K562 (cell line): ENCODE data around the gene TMEFF1. TPM values are rescaled to one million over a fixed set of nuclear protein-coding genes. Genes with fewer than 3 reads are reported as not detected.

Source experiments
- ADNP ChIP-seq: fragments of 200-800 bp; sonication (Bioruptor generic); IDR thresholded peaks from 2 replicates; pipeline ENCODE4 v1.6.1; 2016; ENCODE audit warnings: missing genetic modification characterization, missing compliant biosample characterization
- DPF2 ChIP-seq: fragments of 450-650 bp; IDR thresholded peaks from 2 replicates; pipeline ENCODE4 v1.6.1; 2016
- KLF16 ChIP-seq: IDR thresholded peaks from 2 replicates; pipeline ENCODE4 v1.6.1; 2016; ENCODE audit warnings: antibody characterized with exemption
- MCM7 ChIP-seq, 2 experiments: fragments of 450-650 bp; IDR thresholded peaks; 2 replicates each; pipeline ENCODE4 v1.6.1; 2016 to 2018
- MEIS2 ChIP-seq: fragments of 450-650 bp; IDR thresholded peaks from 2 replicates; pipeline ENCODE4 v1.6.1; 2014; ENCODE audit warnings: mild to moderate bottlenecking; ENCODE audit not compliant: partially characterized antibody
- POLR2G ChIP-seq: fragments of 200-400 bp; formaldehyde crosslinking; IDR thresholded peaks from 2 replicates; pipeline ENCODE4 v1.6.1; 2017; ENCODE audit warnings: low read depth, mild to moderate bottlenecking, antibody characterized with exemption, low read length, moderate library complexity
- RAD21 ChIP-seq, 2 experiments: fragments of 250-450 bp in 1 of 2; fragments of 450-650 bp in 1 of 2; sonication (Bioruptor Pico) in 1 of 2; formaldehyde crosslinking in 1 of 2; IDR thresholded peaks in 1 of 2; conservative IDR thresholded peaks in 1 of 2; 2 replicates each; pipeline versions ENCODE4 v1.4.0 to v1.8.0; 2020 to 2022; ENCODE audit warnings: mild to moderate bottlenecking in 2 of 2, moderate library complexity in 1 of 2
- RBM17 ChIP-seq: fragments of 200-400 bp; formaldehyde crosslinking; IDR thresholded peaks from 2 replicates; pipeline ENCODE4 v1.6.1; 2017; ENCODE audit warnings: low read depth, mild to moderate bottlenecking, low read length, borderline replicate concordance
- SMC3 ChIP-seq: conservative IDR thresholded peaks from 2 replicates; pipeline ENCODE4 v1.6.1; 2011; ENCODE audit warnings: low read depth, low read length, improper control_type of control experiment; ENCODE audit not compliant: insufficient read depth
- TAF9B ChIP-seq: fragments of 450-650 bp; IDR thresholded peaks from 2 replicates; pipeline ENCODE4 v1.6.1; 2018; ENCODE audit warnings: mild to moderate bottlenecking; ENCODE audit not compliant: partially characterized antibody
- TEAD1 ChIP-seq, 2 experiments: fragments of 450-650 bp in 1 of 2; sonication (generic) in 1 of 2; formaldehyde crosslinking; IDR thresholded peaks; 2 replicates each; pipeline versions ENCODE4 v1.4.0 to v1.8.0; 2020 to 2022; ENCODE audit warnings: mild to moderate bottlenecking in 2 of 2, missing genetic modification reagents in 1 of 2
- TEAD2 ChIP-seq: fragments of 450-650 bp; IDR thresholded peaks from 2 replicates; pipeline ENCODE4 v1.6.1; 2016; ENCODE audit warnings: missing genetic modification characterization, control low read depth, missing compliant biosample characterization
- TEAD4 ChIP-seq, 2 experiments: sonication (generic) in 1 of 2; formaldehyde crosslinking in 1 of 2; IDR thresholded peaks; 2 replicates each; pipeline versions ENCODE4 v1.6.1 to v1.8.0; 2012 to 2022; ENCODE audit warnings: borderline replicate concordance in 1 of 2, inconsistent platforms in 1 of 2, low read length in 1 of 2, mild to moderate bottlenecking in 1 of 2, missing genetic modification reagents in 1 of 2
- ZNF197 ChIP-seq: fragments of 200-800 bp; sonication (Bioruptor generic); IDR thresholded peaks from 2 replicates; pipeline ENCODE4 v1.6.1; 2016; ENCODE audit warnings: low read depth, missing genetic modification characterization, missing compliant biosample characterization
- polyA plus RNA-seq, 8 experiments: library from polyadenylated mRNA; depleted of rRNA in 4 of 8; stranded (reverse) in 5 of 8; unstranded in 3 of 8; fragments of >200 nt; fragmentation: Nextera tagmentation in 2 of 8; fragmentation: Illumina TruSeq in 1 of 8; extraction: Ambion mirVana in 2 of 8; extraction: Trizol in 1 of 8; gene quantifications; 2 replicates each; pipeline versions ENCODE4 v1.2.1 to v1.2.3, GENCODE V29; 2011 to 2014; ENCODE audit warnings: inconsistent platforms in 1 of 8, missing spikeins in 1 of 8
- total RNA-seq, 7 experiments: library from RNA; depleted of rRNA in 6 of 7; stranded (reverse); fragments of >200 nt in 6 of 7; fragmentation: Illumina TruSeq in 2 of 7; extraction: Trizol in 2 of 7; gene quantifications; 2 replicates each; pipeline versions ENCODE4 v1.2.1 to v1.2.3, GENCODE V29; 2011 to 2021; ENCODE audit warnings: low replicate concordance in 1 of 7
- TF ChIP-seq, protein P1 (sequence below), 2 experiments: IDR thresholded peaks in 1 of 2; conservative IDR thresholded peaks in 1 of 2; 2 replicates each; pipeline ENCODE4 v1.6.1; 2016; ENCODE audit warnings: low read depth in 2 of 2, mild to moderate bottlenecking in 1 of 2, missing compliant biosample characterization in 1 of 2, missing genetic modification characterization in 1 of 2, moderate library complexity in 1 of 2
- TF ChIP-seq, protein P2 (sequence below): fragments of 450-650 bp; IDR thresholded peaks from 2 replicates; pipeline ENCODE4 v1.6.1; 2016
- TF ChIP-seq, protein P3 (sequence below), 3 experiments: IDR thresholded peaks in 2 of 3; conservative IDR thresholded peaks in 1 of 3; 2 replicates each; pipeline ENCODE4 v1.5.1; 2011 to 2012; ENCODE audit warnings: low read length in 3 of 3, mild to moderate bottlenecking in 3 of 3, control low read depth in 2 of 3, improper control_type of control experiment in 1 of 3, inconsistent platforms in 1 of 3, low read depth in 1 of 3, mixed read lengths in 1 of 3, moderate library complexity in 1 of 3; ENCODE audit not compliant: insufficient read depth in 2 of 3
- TF ChIP-seq, protein P4 (sequence below): fragments of 450-650 bp; formaldehyde crosslinking; IDR thresholded peaks from 2 replicates; pipeline ENCODE4 v1.4.0; 2020; ENCODE audit warnings: mild to moderate bottlenecking, mixed read lengths

Gene TMEFF1
- total and polyA plus RNA-seq, 9 of the 15 experiments (the other 6 are each of a cell fraction or from before 2014, with no cell fraction given) = 0.07 to 1.1 (median 0.28) TPM; not detected in 2

DNA sequence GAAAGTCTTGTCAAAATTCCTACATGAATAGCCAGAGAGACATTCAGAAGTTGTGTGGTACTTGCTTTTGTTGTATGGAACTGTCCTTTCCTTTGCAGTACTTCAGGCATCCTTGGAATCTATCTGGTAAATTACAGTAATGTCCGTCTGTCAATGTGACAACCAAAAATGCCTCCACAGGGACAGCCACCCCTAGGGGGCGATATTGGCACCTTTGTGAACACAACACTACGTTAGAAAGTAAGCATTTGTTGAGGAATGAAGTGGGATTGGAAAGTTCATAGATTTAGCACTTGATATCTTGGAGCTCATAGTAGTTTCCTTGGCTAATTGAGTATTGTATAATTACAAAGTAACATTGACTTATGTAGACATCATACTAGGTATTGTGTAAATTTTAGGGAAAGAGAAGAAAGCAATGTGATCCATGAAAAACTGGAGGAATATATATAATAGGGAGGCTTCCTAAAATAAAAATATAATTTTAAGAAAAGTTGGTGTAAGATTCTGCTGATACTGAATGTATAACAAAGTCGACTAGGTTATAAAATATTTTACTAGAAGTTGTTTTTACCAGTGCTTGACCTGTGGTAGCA, 32.7 kb downstream of the TMEFF1 start (continued):
- TF ChIP-seq, protein P1, sequence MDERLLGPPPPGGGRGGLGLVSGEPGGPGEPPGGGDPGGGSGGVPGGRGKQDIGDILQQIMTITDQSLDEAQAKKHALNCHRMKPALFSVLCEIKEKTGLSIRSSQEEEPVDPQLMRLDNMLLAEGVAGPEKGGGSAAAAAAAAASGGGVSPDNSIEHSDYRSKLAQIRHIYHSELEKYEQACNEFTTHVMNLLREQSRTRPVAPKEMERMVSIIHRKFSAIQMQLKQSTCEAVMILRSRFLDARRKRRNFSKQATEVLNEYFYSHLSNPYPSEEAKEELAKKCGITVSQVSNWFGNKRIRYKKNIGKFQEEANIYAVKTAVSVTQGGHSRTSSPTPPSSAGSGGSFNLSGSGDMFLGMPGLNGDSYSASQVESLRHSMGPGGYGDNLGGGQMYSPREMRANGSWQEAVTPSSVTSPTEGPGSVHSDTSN (CRISPR knock-in tag; IDR thresholded peaks at IDR 0.05; ENCODE audit: low read depth) = no peak
- TF ChIP-seq, protein P1 (tag; conservative IDR thresholded peaks at IDR 0.05; ENCODE audit: low read depth) = peak; percentile 62
- TF ChIP-seq MEIS2 = peak; percentile 75
- TF ChIP-seq MCM7 (IDR thresholded peaks at IDR 0.05) = no peak
- 0 out of 2 replicates have a peak, but pooled peaks have one; percentile 26 for TF ChIP-seq TEAD2 (tag)
- no peak for TF ChIP-seq POLR2G
- TF ChIP-seq, protein P2, sequence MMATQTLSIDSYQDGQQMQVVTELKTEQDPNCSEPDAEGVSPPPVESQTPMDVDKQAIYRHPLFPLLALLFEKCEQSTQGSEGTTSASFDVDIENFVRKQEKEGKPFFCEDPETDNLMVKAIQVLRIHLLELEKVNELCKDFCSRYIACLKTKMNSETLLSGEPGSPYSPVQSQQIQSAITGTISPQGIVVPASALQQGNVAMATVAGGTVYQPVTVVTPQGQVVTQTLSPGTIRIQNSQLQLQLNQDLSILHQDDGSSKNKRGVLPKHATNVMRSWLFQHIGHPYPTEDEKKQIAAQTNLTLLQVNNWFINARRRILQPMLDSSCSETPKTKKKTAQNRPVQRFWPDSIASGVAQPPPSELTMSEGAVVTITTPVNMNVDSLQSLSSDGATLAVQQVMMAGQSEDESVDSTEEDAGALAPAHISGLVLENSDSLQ = peak; percentile 73
- TF ChIP-seq ZNF197 (CRISPR knock-in tag) = peak; percentile 51; the same call in 1 of the 2 replicates
- TF ChIP-seq RBM17 = no peak
- TF ChIP-seq DPF2 = no peak
- TF ChIP-seq, protein P3, sequence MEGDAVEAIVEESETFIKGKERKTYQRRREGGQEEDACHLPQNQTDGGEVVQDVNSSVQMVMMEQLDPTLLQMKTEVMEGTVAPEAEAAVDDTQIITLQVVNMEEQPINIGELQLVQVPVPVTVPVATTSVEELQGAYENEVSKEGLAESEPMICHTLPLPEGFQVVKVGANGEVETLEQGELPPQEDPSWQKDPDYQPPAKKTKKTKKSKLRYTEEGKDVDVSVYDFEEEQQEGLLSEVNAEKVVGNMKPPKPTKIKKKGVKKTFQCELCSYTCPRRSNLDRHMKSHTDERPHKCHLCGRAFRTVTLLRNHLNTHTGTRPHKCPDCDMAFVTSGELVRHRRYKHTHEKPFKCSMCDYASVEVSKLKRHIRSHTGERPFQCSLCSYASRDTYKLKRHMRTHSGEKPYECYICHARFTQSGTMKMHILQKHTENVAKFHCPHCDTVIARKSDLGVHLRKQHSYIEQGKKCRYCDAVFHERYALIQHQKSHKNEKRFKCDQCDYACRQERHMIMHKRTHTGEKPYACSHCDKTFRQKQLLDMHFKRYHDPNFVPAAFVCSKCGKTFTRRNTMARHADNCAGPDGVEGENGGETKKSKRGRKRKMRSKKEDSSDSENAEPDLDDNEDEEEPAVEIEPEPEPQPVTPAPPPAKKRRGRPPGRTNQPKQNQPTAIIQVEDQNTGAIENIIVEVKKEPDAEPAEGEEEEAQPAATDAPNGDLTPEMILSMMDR (IDR thresholded peaks at IDR 0.05 in 2 of 3, conservative IDR thresholded peaks at IDR 0.05 in 1 of 3; ENCODE audit: insufficient read depth in 2 of 3, low read depth in 1 of 3, low read length in 3 of 3) = peak; percentile 75 to 91 (median 83)
- TF ChIP-seq, protein P4, sequence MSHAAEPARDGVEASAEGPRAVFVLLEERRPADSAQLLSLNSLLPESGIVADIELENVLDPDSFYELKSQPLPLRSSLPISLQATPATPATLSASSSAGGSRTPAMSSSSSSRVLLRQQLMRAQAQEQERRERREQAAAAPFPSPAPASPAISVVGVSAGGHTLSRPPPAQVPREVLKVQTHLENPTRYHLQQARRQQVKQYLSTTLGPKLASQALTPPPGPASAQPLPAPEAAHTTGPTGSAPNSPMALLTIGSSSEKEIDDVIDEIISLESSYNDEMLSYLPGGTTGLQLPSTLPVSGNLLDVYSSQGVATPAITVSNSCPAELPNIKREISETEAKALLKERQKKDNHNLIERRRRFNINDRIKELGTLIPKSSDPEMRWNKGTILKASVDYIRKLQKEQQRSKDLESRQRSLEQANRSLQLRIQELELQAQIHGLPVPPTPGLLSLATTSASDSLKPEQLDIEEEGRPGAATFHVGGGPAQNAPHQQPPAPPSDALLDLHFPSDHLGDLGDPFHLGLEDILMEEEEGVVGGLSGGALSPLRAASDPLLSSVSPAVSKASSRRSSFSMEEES = no peak
- TF ChIP-seq KLF16 = peak; percentile 44; the same call in 1 of the 2 replicates
- peak in 1 of 2 experiments; percentile 58; a peak in 1 of 4 replicates for TF ChIP-seq TEAD1 (CRISPR knock-in tag; IDR thresholded peaks at IDR 0.05)
- TF ChIP-seq TEAD4 (IDR thresholded peaks at IDR 0.05; ENCODE audit: low read length) = peak; percentile 56; the same call in 1 of the 2 replicates
- no peak for TF ChIP-seq TEAD4 (CRISPR knock-in tag; IDR thresholded peaks at IDR 0.05; ENCODE audit: borderline replicate concordance)
- peak; percentile 51; the same call in 1 of the 2 replicates for TF ChIP-seq SMC3
- TF ChIP-seq RAD21 (CRISPR knock-in tag; conservative IDR thresholded peaks at IDR 0.05 in 1 of 2, IDR thresholded peaks at IDR 0.05 in 1 of 2) = peak; percentile 64 to 77
- TF ChIP-seq ADNP (tag) = no peak
- TF ChIP-seq TAF9B = no peak
